HG03064 (cell line): ENCODE results near the gene DNAJC4.

ENCODE experiments used
- ATAC-seq: cut with Tn5 transposase; IDR thresholded peaks from one replicate; pipeline ENCODE4 v1.9.1; 2021; ENCODE audit warnings: low read depth; ENCODE audit not compliant: unreplicated experiment

The DNAJC4 gene

GRCh38 chr11:64230171-64230984, at the start of gene DNAJC4:
DNAJC4 (plus strand) TSS chr11:64230548; CDS start chr11:64230855, 307 bp downstream.
- no peak for ATAC-seq

- no peak for ATAC-seq
Measured at GRCh38 chr11:64180891-64181290, 49.5 kb upstream of the DNAJC4 start.

GRCh38 chr11:64181506-64182411, 48.6 kb upstream of the DNAJC4 start:
- no peak for ATAC-seq

- ATAC-seq: no peak
Measured at GRCh38 chr11:64183890-64184289, 46.5 kb upstream of the DNAJC4 start.

- ATAC-seq: peak; percentile 16
Measured at GRCh38 chr11:64185175-64185692, 45.1 kb upstream of the DNAJC4 start.

GRCh38 chr11:64185693-64186491, 44.5 kb upstream of the DNAJC4 start, which contains the start of gene STIP1:
STIP1 (plus strand) TSS chr11:64186171; CDS start chr11:64186262, 91 bp downstream.
- ATAC-seq: peak; percentile 84

- ATAC-seq: peak; percentile 8
Measured at GRCh38 chr11:64186492-64187165, 43.7 kb upstream of the DNAJC4 start.

- no peak for ATAC-seq
Measured at GRCh38 chr11:64192434-64192833, 37.9 kb upstream of the DNAJC4 start.

- no peak for ATAC-seq
Measured at GRCh38 chr11:64196626-64197025, 33.7 kb upstream of the DNAJC4 start.

GRCh38 chr11:64198511-64198910, 31.8 kb upstream of the DNAJC4 start:
- no peak for ATAC-seq

GRCh38 chr11:64201543-64201942, 28.8 kb upstream of the DNAJC4 start:
- no peak for ATAC-seq

GRCh38 chr11:64202992-64203391, 27.4 kb upstream of the DNAJC4 start:
- no peak for ATAC-seq

- ATAC-seq: no peak
Measured at GRCh38 chr11:64203421-64204079, 26.8 kb upstream of the DNAJC4 start.

- no peak for ATAC-seq
Measured at GRCh38 chr11:64204080-64204440, 26.3 kb upstream of the DNAJC4 start.

GRCh38 chr11:64204464-64204989, 25.8 kb upstream of the DNAJC4 start:
- ATAC-seq: no peak

GRCh38 chr11:64206457-64207255, 23.7 kb upstream of the DNAJC4 start, which contains the start of gene FERMT3:
FERMT3 (plus strand) TSS chr11:64206721; CDS start chr11:64207365, 644 bp downstream.
- no peak for ATAC-seq

- ATAC-seq: peak; percentile 43
Measured at GRCh38 chr11:64207256-64208085, 22.9 kb upstream of the DNAJC4 start.
